IMR-90 (cell line): ENCODE measurements around the gene POU3F3.

ENCODE experiments used
- BHLHE40 ChIP-seq: fragments of 150-350 bp; IDR thresholded peaks from 2 replicates; pipeline ENCODE4 v1.6.1; 2016; ENCODE audit warnings: mild to moderate bottlenecking, low read depth, low read length
- CEBPB ChIP-seq: IDR thresholded peaks from 2 replicates; pipeline ENCODE4 v1.6.1; 2012; ENCODE audit warnings: low read depth, low read length, improper control_type of control experiment
- CTCF ChIP-seq: conservative IDR thresholded peaks from 2 replicates; pipeline ENCODE4 v1.5.1; 2012; ENCODE audit warnings: mild to moderate bottlenecking, low read depth, low read length, improper control_type of control experiment
- FOS ChIP-seq: fragments of 150-350 bp; IDR thresholded peaks from 2 replicates; pipeline ENCODE4 v1.6.1; 2016; ENCODE audit warnings: low read depth, low read length
- MAFK ChIP-seq: IDR thresholded peaks from 2 replicates; pipeline ENCODE4 v1.6.1; 2012; ENCODE audit warnings: low read depth, low read length, improper control_type of control experiment
- MAZ ChIP-seq: IDR thresholded peaks from 2 replicates; pipeline ENCODE4 v1.6.1; 2012; ENCODE audit warnings: low read depth, mild to moderate bottlenecking, low read length, improper control_type of control experiment, moderate library complexity, borderline replicate concordance
- MXI1 ChIP-seq: IDR thresholded peaks from 2 replicates; pipeline ENCODE4 v1.6.1; 2012; ENCODE audit warnings: low read depth, mild to moderate bottlenecking, low read length, moderate library complexity, borderline replicate concordance
- POLR2A ChIP-seq: IDR thresholded peaks from 2 replicates; pipeline ENCODE4 v1.6.1; 2012; ENCODE audit warnings: mild to moderate bottlenecking, low read depth, low read length
- RAD21 ChIP-seq: IDR thresholded peaks from 2 replicates; pipeline ENCODE4 v1.6.1; 2012; ENCODE audit warnings: low read length, improper control_type of control experiment
- RFX5 ChIP-seq: IDR thresholded peaks from 2 replicates; pipeline ENCODE4 v1.8.0; 2012; ENCODE audit warnings: low read depth, mild to moderate bottlenecking, low read length, moderate library complexity

GRCh38 chr2:104857262-104858005 is 3.5 kb downstream of the POU3F3 start:
- TF ChIP-seq CTCF (no peak), RAD21 (no peak), POLR2A (no peak), MAFK (no peak), MAZ (no peak), CEBPB (no peak), FOS (no peak), MXI1 (no peak), RFX5 (no peak), BHLHE40 (no peak)
